Caco-2 (cell line): ENCODE data around the gene LRRD1. TPM values are rescaled to one million over a fixed set of nuclear protein-coding genes. Genes with fewer than 3 reads are reported as not detected.

ENCODE experiments used
- BruUV-seq: library from RNA; stranded (reverse); fragments of 400-500 nt; replicated peaks from 2 replicates; lab custom pipeline; 2021; lab: Mats Ljungman, UMichigan
- CTCF ChIA-PET: fragments of 300-600 bp; sonication (Branson Sonifier 250); formaldehyde crosslinking; loops from one replicate; lab custom pipeline; 2022; ENCODE audit warnings: antibody characterized with exemption; lab: Charles Lee
- POLR2A ChIA-PET: fragments of 300-600 bp; sonication (Branson Sonifier 250); formaldehyde crosslinking; loops from one replicate; lab custom pipeline; 2022; ENCODE audit warnings: antibody characterized with exemption; lab: Charles Lee
- DNase-seq, 2 experiments: peaks; one replicate each; pipeline versions ENCODE4 v3.0.0 to v3.0.0-alpha.2; 2020 to 2022
- H3K27me3 ChIP-seq: replicated peaks from 2 replicates; pipeline ENCODE4 v1.6.0; 2011; ENCODE audit warnings: low read length; ENCODE audit not compliant: control insufficient read depth, insufficient read depth
- H3K36me3 ChIP-seq: 2 replicates; pipeline ENCODE4 v1.5.1; 2011; ENCODE audit warnings: low read length; ENCODE audit not compliant: control insufficient read depth, insufficient read depth
- H3K4me1 ChIP-seq: fragments of 250-450 bp; sonication (Bioruptor Pico); 2 replicates; pipeline ENCODE4 v1.5.1; 2020; ENCODE audit warnings: mild to moderate bottlenecking
- H3K4me3 ChIP-seq: 2 replicates; pipeline ENCODE4 v1.5.1; 2011; ENCODE audit warnings: low read depth, mild to moderate bottlenecking, control low read depth, low read length
- H3K9me3 ChIP-seq: fragments of 250-450 bp; sonication (Bioruptor Pico); 2 replicates; pipeline ENCODE4 v1.5.1; 2020; ENCODE audit warnings: mild to moderate bottlenecking, moderate library complexity
- H3K27ac Mint-ChIP-seq: one replicate; pipeline ENCODE4 v1.8.0; 2022; ENCODE audit warnings: mixed read lengths; ENCODE audit not compliant: unreplicated experiment
- H3K27me3 Mint-ChIP-seq: one replicate; pipeline ENCODE4 v1.8.0; 2022; ENCODE audit warnings: mixed read lengths; ENCODE audit not compliant: insufficient read depth, unreplicated experiment
- H3K36me3 Mint-ChIP-seq: one replicate; pipeline ENCODE4 v1.8.0; 2022; ENCODE audit warnings: mild to moderate bottlenecking, mixed read lengths; ENCODE audit not compliant: insufficient read depth, unreplicated experiment
- H3K4me1 Mint-ChIP-seq: one replicate; pipeline ENCODE4 v1.8.0; 2022; ENCODE audit warnings: low read depth, mixed read lengths; ENCODE audit not compliant: unreplicated experiment
- H3K4me3 Mint-ChIP-seq: one replicate; pipeline ENCODE4 v1.8.0; 2022; ENCODE audit warnings: mild to moderate bottlenecking, moderate library complexity, mixed read lengths; ENCODE audit not compliant: unreplicated experiment
- H3K9me3 Mint-ChIP-seq: one replicate; pipeline ENCODE4 v1.8.0; 2022; ENCODE audit warnings: mixed read lengths; ENCODE audit not compliant: unreplicated experiment
- intact Hi-C: fragments of 100-400 bp; cut with micrococcal nuclease; formaldehyde crosslinking; loops from one replicate; pipeline ENCODE4 v1.10.0; 2022; ENCODE audit not compliant: unreplicated experiment
- total RNA-seq: library from RNA; stranded (reverse); gene quantifications from 2 replicates; pipeline ENCODE4 v1.2.3, GENCODE V29; 2022
- TF ChIP-seq, protein P1 (sequence below), 2 experiments: fragments of 200-600 bp in 1 of 2; IDR thresholded peaks; 1 replicate in 1 of 2; 2 replicates in 1 of 2; pipeline versions ENCODE4 v1.5.1 to v1.8.0; 2011 to 2022; ENCODE audit warnings: antibody characterized with exemption in 1 of 2, control low read depth in 1 of 2, inconsistent platforms in 1 of 2, low read depth in 1 of 2, low read length in 1 of 2, mild to moderate bottlenecking in 1 of 2, moderate library complexity in 1 of 2; ENCODE audit not compliant: insufficient read depth in 1 of 2, severe bottlenecking in 1 of 2, unreplicated experiment in 1 of 2

The LRRD1 gene
- total RNA-seq, 1 experiment from 2014 or later: not detected

DNA sequence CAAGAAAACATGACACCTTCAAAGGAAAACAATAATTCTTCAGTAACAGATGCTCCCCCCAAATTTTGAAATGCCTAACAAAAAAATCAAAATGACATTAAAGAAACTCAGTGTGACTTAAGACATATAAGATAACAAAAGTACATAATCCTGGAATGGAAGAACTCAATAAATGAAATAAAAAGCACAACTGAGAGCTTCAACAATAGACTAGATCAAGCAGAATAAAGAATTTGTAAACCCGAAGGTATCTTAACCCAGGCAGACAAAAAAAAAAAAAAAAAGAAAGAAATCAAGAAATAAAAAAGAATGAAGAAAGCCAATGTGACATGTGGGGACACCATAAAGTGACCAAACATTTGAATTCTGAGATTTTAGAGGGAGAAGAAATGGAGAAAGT, 27.7 kb upstream of the LRRD1 start:
- Mint-ChIP-seq H3K9me3 (peaks cover 10% of the 10 kb centered on the region), H3K4me1 (no peaks in the 10 kb centered on the region), H3K27me3 (no peaks in the 10 kb centered on the region), H3K4me3 (no peak overlapping the region), H3K36me3 (peaks cover 46% of the 10 kb centered on the region), H3K27ac (no peak overlapping the region)
- POLR2A ChIA-PET: no interaction called here
- TF ChIP-seq, protein P1, sequence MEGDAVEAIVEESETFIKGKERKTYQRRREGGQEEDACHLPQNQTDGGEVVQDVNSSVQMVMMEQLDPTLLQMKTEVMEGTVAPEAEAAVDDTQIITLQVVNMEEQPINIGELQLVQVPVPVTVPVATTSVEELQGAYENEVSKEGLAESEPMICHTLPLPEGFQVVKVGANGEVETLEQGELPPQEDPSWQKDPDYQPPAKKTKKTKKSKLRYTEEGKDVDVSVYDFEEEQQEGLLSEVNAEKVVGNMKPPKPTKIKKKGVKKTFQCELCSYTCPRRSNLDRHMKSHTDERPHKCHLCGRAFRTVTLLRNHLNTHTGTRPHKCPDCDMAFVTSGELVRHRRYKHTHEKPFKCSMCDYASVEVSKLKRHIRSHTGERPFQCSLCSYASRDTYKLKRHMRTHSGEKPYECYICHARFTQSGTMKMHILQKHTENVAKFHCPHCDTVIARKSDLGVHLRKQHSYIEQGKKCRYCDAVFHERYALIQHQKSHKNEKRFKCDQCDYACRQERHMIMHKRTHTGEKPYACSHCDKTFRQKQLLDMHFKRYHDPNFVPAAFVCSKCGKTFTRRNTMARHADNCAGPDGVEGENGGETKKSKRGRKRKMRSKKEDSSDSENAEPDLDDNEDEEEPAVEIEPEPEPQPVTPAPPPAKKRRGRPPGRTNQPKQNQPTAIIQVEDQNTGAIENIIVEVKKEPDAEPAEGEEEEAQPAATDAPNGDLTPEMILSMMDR (IDR thresholded peaks at IDR 0.05; ENCODE audit: insufficient read depth in 1 of 2, low read depth in 1 of 2, low read length in 1 of 2, severe bottlenecking in 1 of 2, unreplicated experiment in 1 of 2): no peak
- peaks cover 6% of the 10 kb centered on the region for H3K36me3 ChIP-seq
- H3K9me3 ChIP-seq: no peaks in the 10 kb centered on the region
- H3K27me3 ChIP-seq: no peaks in the 10 kb centered on the region
- DNase-seq: no peak
- H3K4me3 ChIP-seq: no peak overlapping the region
- no TSS peak for BruUV-seq
- CTCF ChIA-PET: no interaction called here
- intact Hi-C loops: no loop called here
- H3K4me1 ChIP-seq: no peaks in the 10 kb centered on the region

DNA sequence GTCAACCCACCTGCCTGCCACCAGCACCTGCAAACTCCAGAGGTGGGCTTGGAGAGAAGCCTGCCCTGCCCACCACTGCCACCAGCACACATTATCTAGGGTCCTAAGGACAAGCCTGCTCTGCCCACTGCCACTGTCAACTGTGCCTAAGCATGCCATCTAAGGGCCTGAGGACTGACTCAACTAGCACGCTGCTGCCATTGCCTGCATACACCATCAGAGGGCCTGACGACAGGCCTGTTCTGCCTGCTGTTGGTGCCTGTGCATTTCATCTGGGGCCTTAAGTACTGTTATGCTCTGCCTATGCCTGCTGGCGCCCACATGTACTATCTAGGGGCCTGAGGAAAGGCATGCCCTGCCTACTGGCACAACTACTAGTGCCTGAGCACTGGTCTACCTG, 27.0 kb upstream of the LRRD1 start:
- peaks cover 10% of the 10 kb centered on the region for H3K9me3 Mint-ChIP-seq
- DNase-seq: no peak
- Histone ChIP-seq H3K27me3 (no peaks in the 10 kb centered on the region), H3K4me1 (no peaks in the 10 kb centered on the region; the same call in 1 of the 2 replicates), H3K36me3 (peaks cover 6% of the 10 kb centered on the region), H3K4me3 (no peak overlapping the region), H3K9me3 (no peaks in the 10 kb centered on the region)
- H3K4me3 Mint-ChIP-seq: no peak overlapping the region
- H3K4me1 Mint-ChIP-seq: no peaks in the 10 kb centered on the region
- BruUV-seq: no TSS peak
- POLR2A ChIA-PET: no interaction called here
- intact Hi-C loops: no loop called here
- TF ChIP-seq, protein P1 (IDR thresholded peaks at IDR 0.05; ENCODE audit: insufficient read depth in 1 of 2, low read depth in 1 of 2, low read length in 1 of 2, severe bottlenecking in 1 of 2, unreplicated experiment in 1 of 2): no peak
- H3K27me3 Mint-ChIP-seq: no peaks in the 10 kb centered on the region
- peaks cover 41% of the 10 kb centered on the region for H3K36me3 Mint-ChIP-seq
- no peak overlapping the region for H3K27ac Mint-ChIP-seq
- CTCF ChIA-PET: no interaction called here

DNA sequence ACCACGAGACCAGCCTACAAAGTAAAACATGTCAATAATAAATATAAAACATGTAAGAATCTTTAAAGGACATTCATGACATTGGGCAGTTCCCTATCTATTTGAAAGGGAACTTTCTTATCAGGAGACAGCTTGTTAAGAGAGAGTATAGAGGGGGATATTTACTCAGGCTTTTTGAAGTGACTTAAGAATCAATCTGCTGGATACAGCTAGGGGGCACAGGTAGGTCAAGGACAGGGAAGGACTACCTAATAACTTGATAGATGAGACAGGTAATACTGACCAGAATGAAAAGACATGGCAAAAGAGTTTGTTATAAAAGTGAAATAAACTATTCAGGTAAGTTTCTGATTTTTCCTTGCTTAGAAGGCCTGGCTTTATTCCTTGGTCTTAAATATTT, 21.8 kb upstream of the LRRD1 start:
- peak in 1 of 2 experiments; percentile 15 for DNase-seq
- Mint-ChIP-seq H3K27me3 (no peaks in the 10 kb centered on the region), H3K9me3 (no peaks in the 10 kb centered on the region), H3K4me3 (no peak overlapping the region), H3K27ac (no peak overlapping the region), H3K4me1 (no peaks in the 10 kb centered on the region), H3K36me3 (peaks cover 25% of the 10 kb centered on the region)
- POLR2A ChIA-PET: interaction anchor here (0.8 kb wide), 1 partner anchor 45 kb away, joined by 3 read pairs; the partner anchor contains the start of genes ANKIB1 and KRIT1
- Histone ChIP-seq H3K27me3 (no peaks in the 10 kb centered on the region), H3K4me1 (no peaks in the 10 kb centered on the region; the same call in 1 of the 2 replicates), H3K4me3 (no peak overlapping the region), H3K9me3 (no peaks in the 10 kb centered on the region), H3K36me3 (peaks cover under 1% of the 10 kb centered on the region; the same call in 1 of the 2 replicates)
- BruUV-seq: no TSS peak
- TF ChIP-seq, protein P1 (IDR thresholded peaks at IDR 0.05; ENCODE audit: insufficient read depth in 1 of 2, low read depth in 1 of 2, low read length in 1 of 2, severe bottlenecking in 1 of 2, unreplicated experiment in 1 of 2): peak in 1 of 2 experiments; percentile 34
- CTCF ChIA-PET: interaction anchor here (1.1 kb wide), 1 partner anchor 321 kb away, joined by 3 read pairs; the partner anchor contains the start of gene MTERF1
- intact Hi-C loops: loop anchor here (5.0 kb wide), 1 partner anchor 247 kb away; the partner anchor contains the start of gene GATAD1
